ENCODE results near the gene KPNB1.

DNA sequence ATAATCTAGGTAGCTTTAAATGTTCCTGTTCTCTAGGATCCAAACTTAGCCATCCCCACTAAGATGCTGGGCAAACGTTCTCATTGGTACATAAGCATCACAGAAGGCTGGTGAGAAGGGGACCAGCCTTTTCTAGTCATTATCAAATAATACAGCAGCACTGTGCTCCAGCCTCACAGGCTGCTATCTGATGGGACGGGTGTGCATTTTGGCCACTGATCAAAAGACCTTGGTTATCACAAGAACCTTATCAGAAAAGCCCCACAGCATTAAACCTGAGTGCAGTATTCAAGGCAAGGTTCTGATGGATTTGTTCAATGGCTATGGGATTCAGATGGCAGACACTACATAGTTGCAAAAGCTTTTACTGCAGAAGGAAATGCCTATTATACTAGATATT lies 19.1 kb upstream of the KPNB1 start:
- TF ChIP-seq CTCF (conservative IDR thresholded peaks at IDR 0.05; ENCODE audit: low read depth, low read length): no peak
- TF ChIP-seq SMC3 (IDR thresholded peaks at IDR 0.05; ENCODE audit: low read depth, low read length): no peak
- no peak for TF ChIP-seq MXI1 (IDR thresholded peaks at IDR 0.05; ENCODE audit: borderline replicate concordance, low read depth, low read length)
- TF ChIP-seq POLR2A (IDR thresholded peaks at IDR 0.05; ENCODE audit: low read depth, low read length): no peak
- no peak for TF ChIP-seq RAD21 (IDR thresholded peaks at IDR 0.05; ENCODE audit: low read length)
- no peak for TF ChIP-seq MAZ (IDR thresholded peaks at IDR 0.05; ENCODE audit: borderline replicate concordance, low read depth, low read length)
- TF ChIP-seq, protein P1, sequence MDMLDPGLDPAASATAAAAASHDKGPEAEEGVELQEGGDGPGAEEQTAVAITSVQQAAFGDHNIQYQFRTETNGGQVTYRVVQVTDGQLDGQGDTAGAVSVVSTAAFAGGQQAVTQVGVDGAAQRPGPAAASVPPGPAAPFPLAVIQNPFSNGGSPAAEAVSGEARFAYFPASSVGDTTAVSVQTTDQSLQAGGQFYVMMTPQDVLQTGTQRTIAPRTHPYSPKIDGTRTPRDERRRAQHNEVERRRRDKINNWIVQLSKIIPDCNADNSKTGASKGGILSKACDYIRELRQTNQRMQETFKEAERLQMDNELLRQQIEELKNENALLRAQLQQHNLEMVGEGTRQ (IDR thresholded peaks at IDR 0.05; ENCODE audit: low read depth, low read length): no peak
- no peak for TF ChIP-seq FOS (IDR thresholded peaks at IDR 0.05; ENCODE audit: low read depth, low read length)

Measured in IMR-90 (cell line).